Central memory CD4-positive, alpha-beta T cell (primary cell): ENCODE results near the gene ASNSD1.
A peak's percentile ranks its signal among the peaks of the same experiment; 100 is the strongest.
"Not testable (repeated sequence)": the region's sequence is repeated elsewhere in the genome, so short reads cannot be mapped to it uniquely, and the experiment has no call there.

ENCODE experiments used
- DNase-seq: peaks from one replicate; pipeline ENCODE4 v3.0.0; 2022

Gene ASNSD1

GRCh38 chr2:189648846-189649509 is 12.3 kb upstream of the ASNSD1 start:
- no peak for DNase-seq

GRCh38 chr2:189651284-189651683 is 10.0 kb upstream of the ASNSD1 start:
- no peak for DNase-seq

GRCh38 chr2:189653464-189653863 is 7.8 kb upstream of the ASNSD1 start:
- DNase-seq = not testable (repeated sequence)

GRCh38 chr2:189654641-189655040 is 6.6 kb upstream of the ASNSD1 start:
- DNase-seq = no peak

GRCh38 chr2:189657867-189658266 is 3.4 kb upstream of the ASNSD1 start:
- peak; percentile 55 for DNase-seq

GRCh38 chr2:189658306-189659212 is 2.7 kb upstream of the ASNSD1 start:
- DNase-seq = no peak

GRCh38 chr2:189659734-189660133 is 1.5 kb upstream of the ASNSD1 start:
- DNase-seq = no peak

- no peak for DNase-seq
Observed at GRCh38 chr2:189660803-189661147, 484 bp upstream of the ASNSD1 start.

- no peak for DNase-seq
Observed at GRCh38 chr2:189661957-189662321, 680 bp downstream of the ASNSD1 start.

- DNase-seq = no peak
Observed at GRCh38 chr2:189662669-189663226, 1.5 kb downstream of the ASNSD1 start.

- DNase-seq = not testable (repeated sequence)
Observed at GRCh38 chr2:189663319-189663718, 2.1 kb downstream of the ASNSD1 start.

- DNase-seq = no peak
Observed at GRCh38 chr2:189669913-189670312, 8.7 kb downstream of the ASNSD1 start.

GRCh38 chr2:189673661-189674373 is 12.6 kb downstream of the ASNSD1 start:
- DNase-seq = no peak

GRCh38 chr2:189674374-189675112 is 13.3 kb downstream of the ASNSD1 start, which contains the start of gene ANKAR:
Gene ANKAR, plus strand, starts transcription at chr2:189674670. Its CDS starts 1,821 bp downstream, at chr2:189676491.
- peak; percentile 80 for DNase-seq

- DNase-seq = no peak
Observed at GRCh38 chr2:189676471-189676870, 15.2 kb downstream of the ASNSD1 start.

GRCh38 chr2:189679226-189679625 is 18.0 kb downstream of the ASNSD1 start:
- DNase-seq = no peak

- DNase-seq = no peak
Observed at GRCh38 chr2:189681203-189681602, 19.9 kb downstream of the ASNSD1 start.

- no peak for DNase-seq
Observed at GRCh38 chr2:189681903-189682302, 20.6 kb downstream of the ASNSD1 start.

GRCh38 chr2:189683348-189683747 is 22.1 kb downstream of the ASNSD1 start:
- no peak for DNase-seq

- DNase-seq = no peak
Observed at GRCh38 chr2:189684811-189685210, 23.6 kb downstream of the ASNSD1 start.

- no peak for DNase-seq
Observed at GRCh38 chr2:189685540-189686229, 24.4 kb downstream of the ASNSD1 start.

- not testable (repeated sequence) for DNase-seq
Observed at GRCh38 chr2:189687796-189688195, 26.5 kb downstream of the ASNSD1 start.
